Natural killer cell treated with Interleukin-12 subunit alpha and Interleukin-12 subunit beta and Interleukin-15 and Interleukin-18, amount 100 ng/mL, for 72 hours (primary cell): ENCODE results near the gene TBC1D3C. TPM values are rescaled to one million over a fixed set of nuclear protein-coding genes. Genes with fewer than 3 reads are reported as not detected.
"Not testable (repeated sequence)": the region's sequence is repeated elsewhere in the genome, so short reads cannot be mapped to it uniquely, and the experiment has no call there.

ENCODE experiments used
- ATAC-seq, 2 donors: fragments of 150-1000 bp; cut with Tn5 transposase in 1 of 2; sonication (Bioruptor Pico), chemical (Tn5 transposase) in 1 of 2; 2 replicates each; pipeline ENCODE4 v1.10.0; 2021
- DNase-seq: peaks from one replicate; pipeline ENCODE4 v3.0.0; 2022; ENCODE audit warnings: low spot score
- H3K27ac Mint-ChIP-seq, 2 donors: 1 replicate in 1 of 2; 2 replicates in 1 of 2; pipeline ENCODE4 v1.8.0; 2022; ENCODE audit warnings: mixed read lengths in 2 of 2, mild to moderate bottlenecking in 1 of 2, moderate library complexity in 1 of 2
- H3K27me3 Mint-ChIP-seq, 2 donors: 1 replicate in 1 of 2; 2 replicates in 1 of 2; pipeline ENCODE4 v1.8.0; 2022; ENCODE audit warnings: mixed read lengths in 2 of 2
- H3K36me3 Mint-ChIP-seq: one replicate; pipeline ENCODE4 v1.8.0; 2022; ENCODE audit warnings: mixed read lengths
- H3K4me1 Mint-ChIP-seq, 2 donors: 1 replicate in 1 of 2; 2 replicates in 1 of 2; pipeline ENCODE4 v1.8.0; 2022; ENCODE audit warnings: low read depth in 2 of 2, mixed read lengths in 2 of 2, mild to moderate bottlenecking in 1 of 2
- H3K4me3 Mint-ChIP-seq: one replicate; pipeline ENCODE4 v1.8.0; 2022; ENCODE audit warnings: mixed read lengths
- H3K9me3 Mint-ChIP-seq: 2 replicates; pipeline ENCODE4 v1.8.0; 2022; ENCODE audit warnings: mixed read lengths
- total RNA-seq, 2 donors: library from RNA; stranded (reverse); gene quantifications; one replicate each; pipeline ENCODE4 v1.2.3, GENCODE V29; 2022

TBC1D3C gene
- total RNA-seq: not detected

- not testable (repeated sequence) for H3K36me3 Mint-ChIP-seq, H3K27me3 Mint-ChIP-seq, H3K9me3 Mint-ChIP-seq, DNase-seq, H3K4me3 Mint-ChIP-seq, ATAC-seq, H3K4me1 Mint-ChIP-seq, H3K27ac Mint-ChIP-seq
Observed at GRCh38 chr17:38068534-38068933, at the start of gene TBC1D3C. TSS of gene TBC1D3C (minus strand) at chr17:38068634. CDS start at chr17:38067066, 1,568 bp downstream.

- not testable (repeated sequence) for H3K36me3 Mint-ChIP-seq, H3K4me1 Mint-ChIP-seq, H3K9me3 Mint-ChIP-seq, H3K27ac Mint-ChIP-seq, H3K4me3 Mint-ChIP-seq, DNase-seq, H3K27me3 Mint-ChIP-seq
- ATAC-seq: peak; percentile 73 to 82
Observed at GRCh38 chr17:38099262-38099661, 30.8 kb upstream of the TBC1D3C start.

- not testable (repeated sequence) for H3K9me3 Mint-ChIP-seq, H3K27ac Mint-ChIP-seq, ATAC-seq, H3K27me3 Mint-ChIP-seq, H3K4me1 Mint-ChIP-seq, DNase-seq, H3K36me3 Mint-ChIP-seq, H3K4me3 Mint-ChIP-seq
Observed at GRCh38 chr17:38094059-38094694, 25.7 kb upstream of the TBC1D3C start.

GRCh38 chr17:38088120-38088519 lies 19.7 kb upstream of the TBC1D3C start:
- not testable (repeated sequence) for H3K4me1 Mint-ChIP-seq, H3K9me3 Mint-ChIP-seq, ATAC-seq, DNase-seq, H3K27ac Mint-ChIP-seq, H3K36me3 Mint-ChIP-seq, H3K4me3 Mint-ChIP-seq, H3K27me3 Mint-ChIP-seq

- not testable (repeated sequence) for H3K9me3 Mint-ChIP-seq, H3K27ac Mint-ChIP-seq, DNase-seq, H3K36me3 Mint-ChIP-seq, H3K4me1 Mint-ChIP-seq, ATAC-seq, H3K4me3 Mint-ChIP-seq, H3K27me3 Mint-ChIP-seq
Observed at GRCh38 chr17:38087344-38087743, 18.9 kb upstream of the TBC1D3C start.

Other genes starting within 250 kb of the TBC1D3C start
- gene TBC1D3K, start 144.2 kb downstream of the TBC1D3C start, total RNA-seq: not detected
- gene TBC1D3L, start 79.6 kb downstream of the TBC1D3C start, total RNA-seq: 10 to 100 TPM; 10.0 to 14.0 TPM
- 1 to 10 TPM in 1 of 2 donors, not detected in 1; 4.4 TPM for gene TBC1D3D, start 64.7 kb downstream of the TBC1D3C start, total RNA-seq
- gene TBC1D3E, start 59.3 kb upstream of the TBC1D3C start, total RNA-seq: 10 to 100 TPM in 1 of 2 donors, not detected in 1; 13.3 TPM
- 1 to 10 TPM in 1 of 2 donors, not detected in 1; 3.9 TPM for gene TBC1D3, start 123.9 kb upstream of the TBC1D3C start, total RNA-seq
- 10 to 100 TPM; 29.1 to 30.4 TPM for gene MRPL45, start 228.5 kb upstream of the TBC1D3C start, total RNA-seq